HG03108 (cell line): ENCODE data around the gene MRGPRX2.

Source experiments
- ATAC-seq: cut with Tn5 transposase; IDR thresholded peaks from one replicate; pipeline ENCODE4 v1.9.1; 2021; ENCODE audit warnings: moderate library complexity; ENCODE audit not compliant: unreplicated experiment

The MRGPRX2 gene

GRCh38 chr11:19060629-19061028 lies at the start of gene MRGPRX2:
MRGPRX2 (minus strand) TSS chr11:19060717; CDS start chr11:19056402, 4,315 bp downstream.
- no peak for ATAC-seq

GRCh38 chr11:19110295-19110694 lies 49.8 kb upstream of the MRGPRX2 start:
- no peak for ATAC-seq

- no peak for ATAC-seq
Measured at GRCh38 chr11:19107125-19107524, 46.6 kb upstream of the MRGPRX2 start.

GRCh38 chr11:19105011-19105410 lies 44.5 kb upstream of the MRGPRX2 start:
- ATAC-seq, result no peak

- no peak for ATAC-seq
Measured at GRCh38 chr11:19102521-19102900, 42.0 kb upstream of the MRGPRX2 start.

GRCh38 chr11:19101796-19102520 lies 41.4 kb upstream of the MRGPRX2 start:
- ATAC-seq, result no peak

- ATAC-seq, result no peak
Measured at GRCh38 chr11:19100885-19101284, 40.4 kb upstream of the MRGPRX2 start.

GRCh38 chr11:19099093-19099492 lies 38.6 kb upstream of the MRGPRX2 start:
- ATAC-seq, result no peak

GRCh38 chr11:19094859-19095258 lies 34.3 kb upstream of the MRGPRX2 start:
- no peak for ATAC-seq

- ATAC-seq, result no peak
Measured at GRCh38 chr11:19093976-19094375, 33.5 kb upstream of the MRGPRX2 start.

GRCh38 chr11:19092850-19093249 lies 32.3 kb upstream of the MRGPRX2 start:
- no peak for ATAC-seq

- ATAC-seq, result no peak
Measured at GRCh38 chr11:19092342-19092741, 31.8 kb upstream of the MRGPRX2 start.

- no peak for ATAC-seq
Measured at GRCh38 chr11:19091366-19091765, 30.8 kb upstream of the MRGPRX2 start.

- no peak for ATAC-seq
Measured at GRCh38 chr11:19089421-19089820, 28.9 kb upstream of the MRGPRX2 start.

- ATAC-seq, result no peak
Measured at GRCh38 chr11:19088791-19089190, 28.3 kb upstream of the MRGPRX2 start.

GRCh38 chr11:19087658-19088057 lies 27.1 kb upstream of the MRGPRX2 start:
- ATAC-seq, result no peak

- ATAC-seq, result no peak
Measured at GRCh38 chr11:19084661-19085315, 24.3 kb upstream of the MRGPRX2 start.

GRCh38 chr11:19083166-19083565 lies 22.6 kb upstream of the MRGPRX2 start:
- ATAC-seq, result no peak

- ATAC-seq, result no peak
Measured at GRCh38 chr11:19080579-19080993, 20.1 kb upstream of the MRGPRX2 start.

GRCh38 chr11:19079643-19080440 lies 19.3 kb upstream of the MRGPRX2 start:
- ATAC-seq, result no peak

- ATAC-seq, result no peak
Measured at GRCh38 chr11:19077965-19078364, 17.4 kb upstream of the MRGPRX2 start.
